Activated T-helper 2 cell treated with anti-CD3 and anti-CD28 coated beads, Interferon-gamma antibody, Interleukin-2, Interleukin-4, amounts not matched to agents 10 μg/mL and 5 μg/mL and 100 μg/mL, durations not matched to agents 14 hours and 24 hours and 36 hours (primary cell): ENCODE results near the gene GGA3. TPM values are rescaled to one million over a fixed set of nuclear protein-coding genes. Genes with fewer than 3 reads are reported as not detected.
"Not testable (repeated sequence)": the region's sequence is repeated elsewhere in the genome, so short reads cannot be mapped to it uniquely, and the experiment has no call there.

ENCODE experiments used
- DNase-seq: peaks from one replicate; pipeline ENCODE4 v3.0.0; 2021; ENCODE audit warnings: low spot score
- H3K27ac Mint-ChIP-seq: one replicate; pipeline ENCODE4 v1.8.0; 2021; ENCODE audit warnings: mixed read lengths
- H3K27me3 Mint-ChIP-seq: one replicate; pipeline ENCODE4 v1.8.0; 2021; ENCODE audit warnings: low read depth, mixed read lengths
- H3K36me3 Mint-ChIP-seq: one replicate; pipeline ENCODE4 v1.8.0; 2021; ENCODE audit warnings: low read depth, mixed read lengths
- H3K4me1 Mint-ChIP-seq: one replicate; pipeline ENCODE4 v1.8.0; 2021; ENCODE audit warnings: low read depth, mixed read lengths
- H3K4me3 Mint-ChIP-seq: one replicate; pipeline ENCODE4 v1.8.0; 2021; ENCODE audit warnings: low read depth, mild to moderate bottlenecking, moderate library complexity, mixed read lengths
- H3K9me3 Mint-ChIP-seq: one replicate; pipeline ENCODE4 v1.8.0; 2021; ENCODE audit warnings: mixed read lengths
- intact Hi-C: fragments of 100-400 bp; cut with micrococcal nuclease; formaldehyde crosslinking; loops from one replicate; pipeline ENCODE4 v1.15.1; 2023
- total RNA-seq: library from RNA; stranded (reverse); gene quantifications from 2 replicates; pipeline ENCODE4 v1.2.3, GENCODE V29; 2022

The GGA3 gene
- total RNA-seq, 1 donor from 2014 or later, result 77.2 TPM

DNA sequence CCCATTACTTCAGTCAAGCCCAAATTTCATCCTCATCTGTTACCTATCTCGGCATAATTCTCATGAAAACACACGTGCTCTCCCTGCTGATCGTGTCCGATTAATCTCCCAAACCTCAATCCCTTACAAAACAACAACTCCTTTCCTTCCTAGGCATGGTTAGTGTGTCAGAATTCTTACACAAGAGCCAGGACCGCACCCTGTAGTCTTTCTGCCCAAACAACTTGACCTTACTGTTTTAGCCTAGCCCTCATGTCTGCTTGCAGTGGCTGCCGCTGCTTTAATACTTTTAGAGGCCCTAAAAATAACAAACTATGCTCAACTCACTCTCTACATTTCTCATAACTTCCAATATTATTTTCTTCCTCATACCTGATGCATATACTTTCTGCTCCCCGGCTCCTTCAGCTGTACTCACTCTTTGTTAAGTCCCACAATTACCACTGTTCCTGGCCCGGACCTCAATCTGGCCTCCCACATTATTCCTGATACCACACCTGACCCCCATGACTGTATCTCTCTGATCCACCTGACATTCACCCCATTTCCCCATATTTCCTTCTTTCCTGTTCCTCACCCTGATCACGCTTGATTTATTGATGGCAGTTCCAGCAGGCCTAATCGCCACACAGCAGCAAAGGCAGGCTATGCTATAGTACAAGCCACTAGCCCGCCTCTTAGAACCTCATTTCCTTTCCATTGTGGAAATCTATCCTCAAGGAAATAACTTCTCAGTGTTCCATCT, 5.3 kb downstream of the GGA3 start:
- peaks cover 13% of the 10 kb centered on the region for H3K36me3 Mint-ChIP-seq
- intact Hi-C loops, result loop anchor here (10.0 kb wide), 1 partner anchor 51 kb away; the partner anchor contains the start of gene NUP85
- not testable (repeated sequence) for H3K27me3 Mint-ChIP-seq, H3K9me3 Mint-ChIP-seq, DNase-seq, H3K4me3 Mint-ChIP-seq
- peak overlapping the region; percentile 29 for H3K27ac Mint-ChIP-seq
- peaks cover 70% of the 10 kb centered on the region for H3K4me1 Mint-ChIP-seq

DNA sequence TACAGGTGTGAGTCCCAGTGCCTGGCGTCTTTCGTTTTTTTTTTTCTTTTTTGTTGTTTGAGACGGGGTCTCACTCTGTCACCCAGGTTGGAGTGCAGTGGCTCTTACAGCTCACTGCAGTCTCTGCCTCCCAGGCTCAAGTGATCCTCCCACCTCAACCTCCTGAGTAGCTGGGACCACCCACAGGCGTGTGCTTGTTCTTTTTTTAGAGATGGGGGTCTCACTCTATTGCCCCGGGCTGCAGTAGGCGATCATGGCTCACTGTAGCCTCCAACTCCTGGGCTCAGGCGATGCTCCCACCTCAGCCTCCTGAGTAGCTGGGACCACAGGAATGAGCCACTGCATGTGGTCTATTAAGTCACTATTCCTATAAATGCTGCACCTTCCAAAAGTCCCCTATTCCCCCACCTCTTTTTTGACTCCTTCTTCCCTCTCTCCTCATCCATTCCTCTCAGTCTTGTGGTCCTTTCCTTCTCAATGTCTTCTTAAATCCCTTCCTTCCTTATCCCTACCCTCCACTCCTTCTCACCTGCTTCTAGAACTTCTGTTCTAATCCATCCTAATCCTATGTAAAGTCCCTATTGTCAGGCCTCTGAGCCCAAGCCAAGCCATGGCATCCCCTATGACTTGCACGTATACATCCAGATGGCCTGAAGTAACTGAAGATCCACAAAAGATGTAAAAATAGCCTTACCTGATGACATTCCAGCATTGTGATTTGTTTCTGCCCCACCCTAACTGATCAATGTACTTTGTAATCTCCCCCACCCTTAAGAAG, 9.2 kb downstream of the GGA3 start:
- intact Hi-C loops, result loop anchor here (10.0 kb wide), 1 partner anchor 47 kb away; the partner anchor contains the start of gene NUP85

DNA sequence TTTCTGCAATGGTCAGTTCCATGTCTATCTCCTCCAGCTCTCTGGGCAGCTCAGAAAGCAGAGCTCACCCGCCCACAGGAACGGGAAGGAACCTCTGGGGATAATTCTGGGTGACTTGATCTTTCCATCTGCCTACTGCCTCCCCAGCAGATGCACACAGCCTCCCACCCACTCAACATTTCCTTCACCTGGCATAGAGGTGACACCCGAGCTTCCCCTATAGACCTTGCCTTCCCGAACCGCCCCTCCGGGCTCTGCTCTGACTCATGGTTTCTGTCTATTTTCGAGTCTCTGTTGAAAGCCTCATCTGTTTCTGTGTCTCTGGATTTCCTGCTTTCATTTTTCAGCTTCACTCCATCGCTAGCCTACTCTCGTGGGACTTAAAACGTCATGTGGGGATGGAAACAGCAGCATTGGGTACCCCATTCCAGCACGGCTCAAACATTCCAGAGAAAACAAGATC, 11.4 kb downstream of the GGA3 start:
- intact Hi-C loops, result loop anchor here (1.0 to 10.0 kb wide), 2 partner anchors 10 to 45 kb away; partner anchors contain the start of gene NUP85
- DNase-seq, result peak; percentile 64
- peak overlapping the region; percentile 72 for H3K4me3 Mint-ChIP-seq
- peaks cover 53% of the 10 kb centered on the region for H3K4me1 Mint-ChIP-seq
- no peaks in the 10 kb centered on the region for H3K27me3 Mint-ChIP-seq
- peak overlapping the region; percentile 95 for H3K27ac Mint-ChIP-seq
- H3K9me3 Mint-ChIP-seq, result no peaks in the 10 kb centered on the region
- peaks cover 33% of the 10 kb centered on the region for H3K36me3 Mint-ChIP-seq

More for the DNA sequence above, 9.2 kb downstream of the GGA3 start:
- Mint-ChIP-seq H3K27ac (peak overlapping the region; percentile 75), H3K27me3 (no peaks in the 10 kb centered on the region), H3K4me1 (peaks cover 63% of the 10 kb centered on the region), H3K9me3 (no peaks in the 10 kb centered on the region), H3K4me3 (no peak overlapping the region), H3K36me3 (peaks cover 18% of the 10 kb centered on the region)
- no peak for DNase-seq

DNA sequence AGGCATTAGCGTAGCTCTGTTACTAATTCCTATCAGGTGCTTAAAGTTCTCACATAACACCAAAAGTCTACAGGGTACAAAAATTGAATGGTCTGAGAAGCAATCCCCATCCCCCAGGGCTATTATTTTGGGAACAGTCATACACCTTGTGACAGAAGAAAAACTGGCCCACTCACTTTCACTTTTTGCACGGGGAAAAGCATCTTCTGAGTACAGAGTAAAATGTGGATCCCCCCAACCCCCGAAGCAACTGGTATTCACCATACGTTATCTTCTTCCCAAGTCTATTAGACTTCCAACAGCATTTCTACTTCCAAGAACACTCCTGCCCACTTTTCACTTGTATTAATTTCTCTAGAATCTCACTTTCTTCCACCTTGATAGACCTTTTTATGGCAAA, 11.8 kb downstream of the GGA3 start:
- Mint-ChIP-seq H3K27me3 (no peaks in the 10 kb centered on the region), H3K36me3 (peaks cover 34% of the 10 kb centered on the region), H3K4me3 (peak overlapping the region; percentile 72), H3K27ac (peak overlapping the region; percentile 95), H3K4me1 (peaks cover 57% of the 10 kb centered on the region), H3K9me3 (no peaks in the 10 kb centered on the region)
- no peak for DNase-seq
- intact Hi-C loops, result no loop called here

DNA sequence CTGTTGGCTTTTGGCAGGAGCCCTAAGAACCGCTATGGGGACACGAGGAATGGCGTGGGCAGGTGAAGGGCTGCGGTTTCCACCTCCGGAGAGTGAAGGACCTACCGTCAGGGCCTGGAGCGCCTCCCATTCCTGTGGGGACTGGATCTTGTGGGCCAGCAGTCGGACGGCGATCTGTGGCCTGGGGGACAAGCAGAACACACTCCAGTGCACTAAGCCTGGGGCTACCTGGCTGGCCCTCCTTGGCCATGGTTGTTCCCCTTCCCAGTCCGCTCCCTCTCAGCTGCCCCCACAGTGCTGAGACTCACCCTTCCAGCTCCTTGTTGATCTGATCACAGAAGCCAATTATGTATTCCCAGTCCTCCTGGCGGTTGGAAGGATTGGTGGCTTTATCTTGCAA, 15.0 kb downstream of the GGA3 start:
- H3K27ac Mint-ChIP-seq, result no peak overlapping the region
- H3K36me3 Mint-ChIP-seq, result peaks cover 60% of the 10 kb centered on the region
- peaks cover 47% of the 10 kb centered on the region for H3K4me1 Mint-ChIP-seq
- DNase-seq, result no peak
- no peak overlapping the region for H3K4me3 Mint-ChIP-seq
- no peaks in the 10 kb centered on the region for H3K27me3 Mint-ChIP-seq
- intact Hi-C loops, result no loop called here
- no peaks in the 10 kb centered on the region for H3K9me3 Mint-ChIP-seq

DNA sequence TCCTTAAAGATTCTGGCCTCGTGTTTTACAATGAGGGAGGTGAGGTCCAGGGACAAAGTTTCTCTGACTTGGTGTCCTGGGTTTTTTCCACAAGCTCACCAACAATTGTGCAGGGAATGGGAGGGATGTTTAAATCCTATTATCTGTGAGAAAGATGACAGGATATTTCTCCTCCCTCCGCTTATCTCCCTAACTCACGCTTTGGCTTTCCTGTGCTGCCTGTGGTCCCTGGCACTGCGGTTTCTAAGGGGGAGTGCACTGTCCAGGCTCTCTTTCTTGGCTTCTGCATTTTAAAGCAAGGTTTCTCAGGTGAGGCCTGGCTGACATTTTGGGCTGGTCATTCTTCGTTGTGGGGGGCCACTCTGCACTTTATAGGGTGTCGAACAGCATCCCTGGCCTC, 16.4 kb downstream of the GGA3 start:
- intact Hi-C loops, result no loop called here
- no peak for DNase-seq
- Mint-ChIP-seq H3K36me3 (peaks cover 68% of the 10 kb centered on the region), H3K4me3 (no peak overlapping the region), H3K9me3 (no peaks in the 10 kb centered on the region), H3K27ac (no peak overlapping the region), H3K4me1 (peaks cover 40% of the 10 kb centered on the region), H3K27me3 (no peaks in the 10 kb centered on the region)

DNA sequence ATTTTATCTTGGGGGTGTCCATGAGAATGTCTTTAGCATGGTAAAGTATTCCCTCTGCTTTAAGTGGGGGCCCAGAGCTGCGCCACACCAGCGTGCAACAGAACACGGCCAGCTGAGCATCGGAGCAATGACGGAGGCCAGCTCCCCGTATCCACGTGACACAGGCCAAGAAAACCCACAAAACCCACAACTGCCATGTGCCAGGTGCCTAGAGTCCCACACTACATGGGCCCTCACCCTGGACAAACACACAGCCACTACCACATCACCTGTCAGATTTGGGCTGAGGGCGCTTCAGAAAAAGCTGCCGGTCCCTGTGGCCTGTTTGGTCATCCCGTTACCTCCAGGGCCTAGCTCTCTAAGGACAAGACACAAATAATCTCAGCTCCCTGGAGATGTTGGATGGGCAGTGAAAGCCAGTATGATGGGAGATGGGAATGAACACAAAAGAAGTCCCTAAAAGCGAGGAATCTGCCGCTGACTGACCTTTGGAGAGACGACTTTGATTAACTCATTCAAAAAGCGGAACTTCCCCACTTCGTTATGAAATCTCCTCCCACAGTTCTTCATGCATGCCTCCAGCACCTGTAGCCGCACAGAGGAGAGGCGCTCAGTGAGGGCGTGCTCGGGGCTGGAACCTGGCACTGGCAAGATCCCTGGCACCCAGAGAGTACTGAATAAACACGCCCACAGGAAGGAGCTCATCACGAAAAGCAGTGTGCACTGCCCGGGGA, 17.1 kb downstream of the GGA3 start:
- Mint-ChIP-seq H3K36me3 (peaks cover 69% of the 10 kb centered on the region), H3K27ac (peak overlapping the region; percentile 58), H3K27me3 (no peaks in the 10 kb centered on the region), H3K4me3 (no peak overlapping the region), H3K4me1 (peaks cover 33% of the 10 kb centered on the region), H3K9me3 (no peaks in the 10 kb centered on the region)
- intact Hi-C loops, result no loop called here
- no peak for DNase-seq

DNA sequence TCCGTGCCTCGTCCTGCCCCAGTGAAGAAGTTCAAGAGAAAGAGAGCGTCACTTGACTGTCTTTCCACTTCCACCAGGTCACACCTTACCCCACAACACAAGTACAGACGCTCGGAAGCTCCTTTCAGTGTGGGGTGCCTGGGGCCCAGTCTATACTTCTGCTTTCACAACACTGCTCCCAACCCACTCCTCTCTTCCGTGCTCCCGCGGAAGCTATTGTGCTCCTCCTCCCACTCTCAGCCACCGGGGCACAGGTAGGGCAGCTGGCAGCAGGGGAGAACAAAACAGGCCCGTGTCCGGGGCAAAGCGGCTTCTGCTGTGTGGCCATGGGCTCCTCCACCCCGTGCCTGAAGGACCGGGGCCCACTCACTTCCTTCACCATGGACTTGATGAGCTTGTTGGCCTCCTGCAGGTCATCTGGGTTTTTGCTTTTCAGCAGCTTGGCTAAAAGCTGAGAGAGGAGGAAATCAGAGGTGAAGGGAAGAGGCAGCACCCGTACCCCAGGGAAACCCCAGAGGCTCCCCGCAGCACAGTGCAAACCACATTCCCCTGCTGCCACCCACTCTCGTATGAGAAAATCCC, 18.9 kb downstream of the GGA3 start:
- no peak for DNase-seq
- Mint-ChIP-seq H3K27ac (peak overlapping the region; percentile 84), H3K4me1 (peaks cover 33% of the 10 kb centered on the region), H3K4me3 (peak overlapping the region; percentile 35), H3K9me3 (no peaks in the 10 kb centered on the region), H3K36me3 (peaks cover 80% of the 10 kb centered on the region), H3K27me3 (no peaks in the 10 kb centered on the region)
- intact Hi-C loops, result no loop called here

DNA sequence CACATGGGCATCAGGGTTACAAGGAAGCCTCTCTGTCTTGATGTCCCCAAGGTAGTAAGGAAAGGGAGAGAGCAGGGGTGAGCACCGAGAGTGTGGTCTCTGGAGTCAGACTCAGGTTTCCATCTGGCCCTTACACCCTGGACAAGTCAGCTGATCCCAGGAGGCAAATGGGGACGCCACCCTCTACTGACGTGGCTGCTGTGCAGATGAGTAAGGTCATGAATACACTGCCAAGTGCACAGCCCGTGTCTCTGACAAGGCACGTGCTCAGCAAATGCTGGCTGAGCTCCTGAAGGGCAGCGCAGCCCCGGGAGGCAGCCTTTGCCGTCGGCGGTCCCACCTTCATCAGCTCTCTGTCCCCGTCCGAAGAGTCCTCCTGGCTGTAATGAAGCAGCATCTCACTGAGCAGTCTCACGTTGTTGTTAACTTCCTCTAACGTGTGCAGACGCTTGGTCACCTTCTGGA, 19.4 kb downstream of the GGA3 start:
- H3K4me1 Mint-ChIP-seq, result peaks cover 32% of the 10 kb centered on the region

DNA sequence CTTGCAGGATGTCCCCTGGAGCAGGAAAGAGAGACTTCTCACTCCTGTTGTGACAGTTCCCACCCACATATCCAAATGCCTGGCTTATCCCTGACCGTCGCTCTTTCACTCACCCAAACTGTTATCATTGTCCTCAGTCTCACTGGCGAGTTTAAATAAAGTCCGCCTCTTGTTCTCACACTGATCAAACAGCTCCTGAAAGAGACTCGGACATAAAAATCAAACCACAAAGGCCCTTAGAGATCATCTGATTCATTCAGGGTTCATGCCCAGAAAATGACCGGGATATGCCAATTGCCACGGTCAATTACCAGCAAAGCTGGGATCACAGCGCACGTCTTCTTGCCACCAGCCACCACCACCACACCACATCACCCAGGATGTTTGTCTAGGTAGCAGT, 19.9 kb downstream of the GGA3 start:
- Mint-ChIP-seq H3K27ac (no peak overlapping the region), H3K27me3 (no peaks in the 10 kb centered on the region), H3K4me3 (no peak overlapping the region), H3K9me3 (no peaks in the 10 kb centered on the region), H3K36me3 (peaks cover 83% of the 10 kb centered on the region), H3K4me1 (peaks cover 28% of the 10 kb centered on the region)
- DNase-seq, result no peak
- intact Hi-C loops, result no loop called here

More for the DNA sequence above, 19.4 kb downstream of the GGA3 start:
- intact Hi-C loops, result no loop called here
- H3K27me3 Mint-ChIP-seq, result no peaks in the 10 kb centered on the region
- peaks cover 82% of the 10 kb centered on the region for H3K36me3 Mint-ChIP-seq
- peak overlapping the region; percentile 84 for H3K27ac Mint-ChIP-seq
- DNase-seq, result no peak
- no peak overlapping the region for H3K4me3 Mint-ChIP-seq
- no peaks in the 10 kb centered on the region for H3K9me3 Mint-ChIP-seq

DNA sequence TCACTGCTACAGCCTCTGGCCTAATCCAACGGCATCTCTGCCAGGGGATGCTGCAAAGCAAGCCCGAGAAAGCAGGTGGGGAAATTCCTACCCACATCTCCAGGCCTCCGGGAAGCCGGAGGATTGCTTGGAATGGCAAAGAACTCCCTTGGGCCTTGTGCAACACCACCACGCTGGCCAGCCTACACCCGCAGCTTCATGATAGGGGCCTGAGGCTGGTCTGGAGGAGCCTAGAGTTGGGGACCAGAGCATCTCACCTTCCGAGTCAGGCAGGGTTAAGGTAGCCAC, 20.3 kb downstream of the GGA3 start:
- Mint-ChIP-seq H3K27me3 (no peaks in the 10 kb centered on the region), H3K4me1 (peaks cover 28% of the 10 kb centered on the region), H3K27ac (no peak overlapping the region), H3K9me3 (no peaks in the 10 kb centered on the region), H3K4me3 (no peak overlapping the region), H3K36me3 (peaks cover 85% of the 10 kb centered on the region)
- intact Hi-C loops, result no loop called here
- DNase-seq, result no peak

DNA sequence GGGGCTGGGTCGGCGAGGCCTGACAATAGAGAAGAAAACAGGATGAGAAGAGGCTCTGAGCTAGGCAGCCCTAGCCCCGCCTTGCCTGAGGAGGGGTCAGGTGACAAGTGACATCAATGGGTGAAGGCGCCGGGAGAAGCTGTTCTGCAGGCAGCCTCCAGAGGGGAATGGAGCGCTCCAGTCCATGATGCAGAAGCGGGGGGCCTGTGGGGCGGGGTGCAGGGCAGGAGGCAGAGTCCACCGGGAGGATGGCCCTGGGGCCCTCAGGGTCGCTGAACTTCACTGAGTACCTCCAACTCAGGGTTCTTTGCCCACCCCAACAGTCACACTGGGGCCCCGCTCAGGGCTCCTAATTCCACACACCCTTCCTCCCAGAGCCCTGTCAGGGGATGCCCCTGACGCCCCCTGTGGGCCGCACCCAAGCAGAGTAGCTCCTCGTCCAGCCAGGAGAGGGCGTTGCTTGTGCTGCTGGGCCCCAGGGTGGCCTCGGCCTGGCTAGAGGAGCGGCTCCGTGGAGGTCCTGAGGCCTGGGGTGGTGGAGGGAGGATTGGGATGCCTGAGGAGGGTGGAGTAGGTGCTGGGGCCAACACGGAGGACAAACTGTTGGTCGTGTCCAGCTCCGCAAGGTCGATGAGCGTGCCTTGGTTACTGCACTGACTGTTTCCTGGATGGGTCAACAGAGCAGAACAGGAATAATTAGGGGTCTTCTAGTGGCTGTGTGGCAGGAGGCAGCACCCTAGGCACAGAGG, 20.8 kb downstream of the GGA3 start:
- Mint-ChIP-seq H3K27me3 (no peaks in the 10 kb centered on the region), H3K4me1 (peaks cover 28% of the 10 kb centered on the region), H3K4me3 (no peak overlapping the region), H3K9me3 (no peaks in the 10 kb centered on the region), H3K27ac (peak overlapping the region; percentile 55), H3K36me3 (peaks cover 82% of the 10 kb centered on the region)
- DNase-seq, result peak; percentile 20
- intact Hi-C loops, result no loop called here
